Thymus (tissue), 11 donors: ENCODE measurements around the gene RUFY1. TPM values are rescaled to one million over a fixed set of nuclear protein-coding genes. Genes with fewer than 3 reads are reported as not detected.
A peak's percentile ranks its signal among the peaks of the same experiment; 100 is the strongest.
"Not testable (repeated sequence)": the region's sequence is repeated elsewhere in the genome, so short reads cannot be mapped to it uniquely, and the experiment has no call there.

ENCODE experiments used
- DNase-seq, 9 donors: peaks; one replicate each; pipeline ENCODE4 v3.0.0-alpha.2; 2013; ENCODE audit warnings: low spot score in 9 of 9, low read depth in 6 of 9, missing footprints in 1 of 9
- H3K27ac ChIP-seq, 2 donors: one replicate each; pipeline ENCODE4 v1.5.1; 2013; ENCODE audit warnings: control low read depth in 1 of 2, low read depth in 1 of 2, low read length in 1 of 2, mild to moderate bottlenecking in 1 of 2, moderate library complexity in 1 of 2
- H3K27me3 ChIP-seq, 2 donors: one replicate each; pipeline ENCODE4 v1.5.1; 2013; ENCODE audit warnings: low read length in 1 of 2; ENCODE audit not compliant: control insufficient read depth in 2 of 2, insufficient read depth in 1 of 2
- H3K36me3 ChIP-seq, 2 donors: one replicate each; pipeline ENCODE4 v1.5.1; 2013; ENCODE audit warnings: low read length in 1 of 2, mild to moderate bottlenecking in 1 of 2, moderate library complexity in 1 of 2; ENCODE audit not compliant: control insufficient read depth in 2 of 2, insufficient read depth in 2 of 2
- H3K4me1 ChIP-seq, 2 donors: one replicate each; pipeline ENCODE4 v1.5.1; 2013; ENCODE audit warnings: low read length in 2 of 2; ENCODE audit not compliant: control insufficient read depth in 2 of 2, insufficient read depth in 2 of 2
- H3K4me3 ChIP-seq, 2 donors: one replicate each; pipeline ENCODE4 v1.5.1; 2013; ENCODE audit warnings: low read length in 2 of 2, control low read depth in 1 of 2, mild to moderate bottlenecking in 1 of 2
- H3K9me3 ChIP-seq, 2 donors: one replicate each; pipeline ENCODE4 v1.5.1; 2013; ENCODE audit warnings: low read length in 1 of 2, mild to moderate bottlenecking in 1 of 2; ENCODE audit not compliant: control insufficient read depth in 2 of 2, insufficient read depth in 1 of 2
- WGBS: extraction: QIAGEN DNeasy Blood & Tissue Kit; methylation state at CpG from one replicate; pipeline ENCODE4 v1.1.7; 2013; 5-methylcytosine and 5-hydroxymethylcytosine counted together
- polyA plus RNA-seq: library from polyadenylated mRNA; stranded (reverse); fragments of 200-250 nt; gene quantifications from one replicate; pipeline ENCODE4 v1.2.3, GENCODE V29; 2013
- total RNA-seq: library from RNA; stranded (reverse); fragments of 120-200 nt; gene quantifications from one replicate; pipeline ENCODE4 v1.2.4, GENCODE V29; 2013
- donor health status: healthy.

The RUFY1 gene
- total and polyA plus RNA-seq, 2 donors: 31.5 to 40.9 TPM

DNA sequence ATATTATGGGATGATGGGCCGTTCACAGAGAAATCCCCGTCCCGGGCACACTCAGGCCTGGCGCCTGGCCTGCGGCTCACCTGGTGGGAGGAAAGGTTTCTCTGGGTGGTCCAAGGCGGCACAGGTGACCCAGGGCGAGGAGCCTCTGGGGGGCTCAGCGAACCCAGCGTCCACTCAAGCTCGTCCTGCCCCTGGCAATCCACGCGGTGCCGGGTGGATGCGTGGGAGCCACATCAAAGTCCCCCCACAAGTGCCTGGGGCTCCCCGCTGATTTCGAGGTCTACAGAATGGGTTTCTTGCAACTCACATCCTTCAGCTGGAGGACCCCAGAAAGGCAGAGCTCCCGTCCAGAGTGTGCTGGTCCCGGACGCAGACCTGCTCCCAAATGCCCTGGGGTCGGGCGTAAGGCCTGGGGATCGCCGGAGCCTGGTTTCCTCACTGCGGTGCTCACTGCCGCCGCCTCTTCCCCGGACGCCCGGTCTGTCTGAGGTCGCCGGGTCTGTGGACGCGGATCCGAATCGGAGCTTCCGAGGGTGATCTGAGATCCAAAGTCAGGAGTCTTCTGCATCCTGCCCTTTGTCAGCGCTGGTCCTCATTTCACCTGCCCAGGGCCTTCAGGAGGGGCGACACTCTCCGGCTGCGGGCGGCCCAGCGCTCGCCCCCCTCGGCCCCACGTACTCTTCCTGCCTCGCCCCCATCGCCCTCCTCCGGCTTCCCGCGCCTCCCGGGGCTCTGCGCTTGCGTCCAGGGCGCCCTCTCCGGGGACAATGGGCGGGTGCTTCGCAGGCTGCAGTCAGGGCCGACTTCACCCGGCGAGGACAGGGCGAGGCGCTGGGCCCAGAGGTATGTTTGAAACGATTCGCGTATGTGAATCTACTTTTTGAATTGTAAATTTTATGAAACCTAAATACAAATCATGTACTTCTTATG is 20.0 kb upstream of the RUFY1 start:
- Histone ChIP-seq H3K9me3 (peaks cover 0 to 6% of the 10 kb centered on the region in 2 donors), H3K27me3 (peaks cover 0 to 3% of the 10 kb centered on the region in 2 donors), H3K36me3 (no peaks in the 10 kb centered on the region), H3K4me1 (peaks cover 7 to 11% of the 10 kb centered on the region in 2 donors), H3K27ac (peak overlapping the region in 1 of 2 donors; percentile 36), H3K4me3 (peak overlapping the region; percentile 51 to 62)
- peak in 6 of 9 donors; percentile 52 to 84 (median 64) for DNase-seq
- 8% methylated on average over 65 of the region's 65 CpGs for WGBS

DNA sequence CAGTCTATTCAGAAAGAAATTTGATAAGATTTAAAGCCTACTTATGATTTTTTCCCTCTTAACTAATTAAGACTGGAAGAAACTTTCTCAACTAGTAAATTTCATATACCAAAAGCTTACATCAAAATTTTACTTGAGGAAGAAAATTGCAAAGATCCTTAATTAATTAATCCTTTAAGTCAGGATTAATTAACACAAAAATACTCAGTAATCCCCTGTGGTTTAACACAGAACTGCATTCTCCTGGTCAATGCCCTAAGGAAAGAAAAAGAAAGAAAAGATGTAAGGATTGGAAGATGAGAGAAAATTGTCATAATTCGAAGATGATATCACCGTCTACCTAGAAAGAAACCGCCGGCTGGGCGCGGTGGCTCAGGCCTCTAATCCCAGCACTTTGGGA is 17.3 kb upstream of the RUFY1 start:
- no peak for DNase-seq
- Histone ChIP-seq H3K4me1 (peaks cover 7 to 11% of the 10 kb centered on the region in 2 donors), H3K27ac (no peak overlapping the region), H3K9me3 (peaks cover 0 to 6% of the 10 kb centered on the region in 2 donors), H3K36me3 (no peaks in the 10 kb centered on the region), H3K27me3 (peaks cover 0 to 3% of the 10 kb centered on the region in 2 donors), H3K4me3 (no peak overlapping the region)
- WGBS: 92% methylated on average over 6 of the region's 6 CpGs

DNA sequence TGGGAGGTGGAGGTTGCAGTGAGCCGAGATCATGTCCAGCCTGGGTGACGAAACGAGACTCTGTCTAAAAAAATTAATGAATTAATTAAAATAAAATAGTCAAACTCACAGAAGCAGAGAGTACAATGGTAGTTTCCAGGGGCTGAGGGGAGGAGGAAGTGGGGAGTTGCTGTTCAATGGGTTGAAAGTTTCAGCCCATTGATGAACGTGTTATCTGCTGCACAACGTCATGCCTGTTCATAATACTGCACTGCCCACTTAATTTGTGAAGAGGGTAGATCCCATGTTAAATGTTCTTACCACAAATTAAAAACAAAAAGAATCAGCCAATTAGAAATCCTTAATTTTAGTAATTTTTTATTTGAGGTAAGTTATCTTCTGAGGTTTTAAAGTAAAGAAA is 16.4 kb upstream of the RUFY1 start:
- H3K9me3 ChIP-seq: peaks cover 0 to 6% of the 10 kb centered on the region in 2 donors
- 96% methylated on average over 5 of the region's 5 CpGs for WGBS
- H3K4me3 ChIP-seq: no peak overlapping the region
- H3K27ac ChIP-seq: no peak overlapping the region
- peaks cover 7 to 11% of the 10 kb centered on the region in 2 donors for H3K4me1 ChIP-seq
- no peaks in the 10 kb centered on the region for H3K36me3 ChIP-seq
- DNase-seq: no peak
- peaks cover 0 to 3% of the 10 kb centered on the region in 2 donors for H3K27me3 ChIP-seq

DNA sequence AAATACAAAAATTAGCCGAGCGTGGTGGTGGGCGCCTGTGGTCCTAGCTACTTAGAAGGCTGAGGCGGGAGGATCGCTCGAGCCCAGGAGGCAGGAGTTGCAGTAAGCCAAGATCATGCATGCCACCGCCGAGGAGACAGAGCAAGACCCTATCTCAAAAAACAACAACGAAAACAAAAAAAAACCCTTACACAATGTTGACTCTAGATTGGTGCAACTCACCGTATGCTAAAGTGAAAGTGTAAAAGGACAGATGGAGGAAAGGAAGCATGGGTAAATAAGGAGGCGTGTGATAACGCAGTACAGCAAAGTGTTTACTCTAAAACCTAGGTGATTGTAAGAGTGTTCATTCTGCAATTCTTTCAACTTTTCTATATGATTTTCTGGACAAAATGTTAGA is 15.9 kb upstream of the RUFY1 start:
- Histone ChIP-seq H3K27ac (no peak overlapping the region), H3K27me3 (peaks cover 0 to 3% of the 10 kb centered on the region in 2 donors)

DNA sequence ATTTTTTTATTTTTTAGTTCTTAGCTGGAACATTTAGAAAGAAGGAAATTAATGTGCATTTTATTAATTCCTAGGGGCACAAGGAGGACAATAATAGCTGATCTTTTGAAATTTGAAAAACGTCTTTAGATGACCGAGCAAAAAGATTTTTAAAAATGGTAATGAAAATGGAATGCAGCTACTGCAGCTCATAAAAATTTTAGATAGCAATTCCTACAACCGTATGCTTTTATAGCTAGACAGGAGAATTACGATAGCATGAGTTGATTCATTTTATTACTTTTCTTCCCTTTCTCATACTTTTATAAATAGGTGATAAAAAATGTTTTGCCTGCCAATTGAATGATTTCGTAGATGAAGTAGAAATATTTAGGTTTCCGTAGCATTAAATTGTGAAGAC is 13.7 kb upstream of the RUFY1 start:
- DNase-seq: no peak
- Histone ChIP-seq H3K36me3 (no peaks in the 10 kb centered on the region), H3K4me1 (no peaks in the 10 kb centered on the region), H3K4me3 (no peak overlapping the region), H3K27ac (no peak overlapping the region), H3K27me3 (no peaks in the 10 kb centered on the region), H3K9me3 (no peaks in the 10 kb centered on the region)
- WGBS: 98% methylated on average over 6 of the region's 6 CpGs

More for the DNA sequence above, 15.9 kb upstream of the RUFY1 start:
- Histone ChIP-seq H3K4me3 (no peak overlapping the region), H3K9me3 (peaks cover 0 to 6% of the 10 kb centered on the region in 2 donors), H3K36me3 (no peaks in the 10 kb centered on the region), H3K4me1 (peaks cover 7 to 11% of the 10 kb centered on the region in 2 donors)
- WGBS: 65% methylated on average over 12 of the region's 12 CpGs
- DNase-seq: no peak

DNA sequence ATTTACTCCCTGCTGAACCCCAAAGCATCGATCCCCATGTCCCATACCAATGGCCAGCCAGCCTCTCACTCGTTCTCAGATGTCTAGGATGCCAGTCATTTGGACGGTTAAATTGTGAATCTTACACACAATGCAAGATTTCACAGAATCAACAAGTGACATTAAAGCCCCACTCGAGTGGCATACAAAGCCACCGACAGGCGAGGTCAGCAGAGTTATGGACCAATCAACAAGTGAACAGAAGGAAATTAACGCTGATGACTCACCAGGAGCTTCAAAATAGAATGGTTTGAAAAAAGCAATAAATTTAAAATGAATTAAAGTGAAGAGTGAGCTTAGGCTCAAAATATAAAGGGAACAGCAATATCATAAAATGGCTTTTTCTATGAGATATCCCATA is 8.2 kb upstream of the RUFY1 start:
- Histone ChIP-seq H3K27me3 (no peaks in the 10 kb centered on the region), H3K36me3 (no peaks in the 10 kb centered on the region), H3K4me3 (no peak overlapping the region), H3K4me1 (peaks cover 2 to 3% of the 10 kb centered on the region in 2 donors), H3K9me3 (no peaks in the 10 kb centered on the region), H3K27ac (no peak overlapping the region)
- no peak for DNase-seq
- WGBS: 96% methylated on average over 7 of the region's 7 CpGs

DNA sequence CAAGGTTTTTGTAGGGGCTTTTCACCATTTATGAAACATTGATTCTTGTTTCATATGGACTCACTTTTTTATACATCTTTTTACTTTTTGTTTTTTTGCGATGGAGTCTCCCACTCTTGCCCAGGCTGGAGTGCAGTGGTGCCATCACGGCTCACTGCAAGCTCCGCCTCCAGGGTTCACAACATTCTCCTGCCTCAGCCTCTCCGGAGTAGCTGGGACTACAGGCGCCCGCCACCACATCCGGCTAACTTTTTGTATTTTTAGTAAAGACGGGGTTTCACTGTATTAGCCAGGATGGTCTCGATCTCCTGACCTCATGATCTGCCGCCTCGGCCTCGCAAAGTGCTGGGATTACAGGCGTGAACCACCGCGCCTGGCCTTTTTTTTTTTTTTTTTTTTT is 7.1 kb upstream of the RUFY1 start:
- not testable (repeated sequence) for H3K27ac ChIP-seq
- 97% methylated on average over 15 of the region's 15 CpGs for WGBS

DNA sequence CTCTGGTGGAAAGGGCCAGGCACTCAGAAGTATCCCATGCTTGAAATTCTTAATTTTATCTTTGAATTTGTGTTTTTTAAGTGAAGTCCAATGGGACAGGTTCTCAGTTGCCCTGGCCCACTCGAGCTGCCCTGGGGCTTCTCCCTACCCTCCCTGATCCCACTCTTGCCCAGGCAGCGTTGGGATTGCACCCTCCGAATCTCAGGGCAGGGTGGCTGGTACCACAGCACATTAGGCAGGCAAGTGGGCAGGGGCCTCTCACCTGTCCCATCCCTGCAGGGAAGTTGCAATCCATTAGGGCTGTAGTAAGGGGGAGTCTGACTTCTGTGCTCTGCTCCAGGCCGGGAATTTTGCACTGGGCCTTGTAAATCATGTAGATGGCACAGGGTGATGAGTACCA is 2.7 kb downstream of the RUFY1 start:
- Histone ChIP-seq H3K9me3 (no peaks in the 10 kb centered on the region), H3K4me1 (peaks cover 13 to 15% of the 10 kb centered on the region in 2 donors), H3K4me3 (no peak overlapping the region), H3K36me3 (peaks cover 0 to 7% of the 10 kb centered on the region in 2 donors), H3K27me3 (no peaks in the 10 kb centered on the region), H3K27ac (no peak overlapping the region)
- DNase-seq: no peak
- WGBS: 100% methylated on average over 4 of the region's 4 CpGs

More for the DNA sequence above, 7.1 kb upstream of the RUFY1 start:
- not testable (repeated sequence) for H3K4me3 ChIP-seq, H3K36me3 ChIP-seq, H3K9me3 ChIP-seq, DNase-seq, H3K27me3 ChIP-seq, H3K4me1 ChIP-seq

DNA sequence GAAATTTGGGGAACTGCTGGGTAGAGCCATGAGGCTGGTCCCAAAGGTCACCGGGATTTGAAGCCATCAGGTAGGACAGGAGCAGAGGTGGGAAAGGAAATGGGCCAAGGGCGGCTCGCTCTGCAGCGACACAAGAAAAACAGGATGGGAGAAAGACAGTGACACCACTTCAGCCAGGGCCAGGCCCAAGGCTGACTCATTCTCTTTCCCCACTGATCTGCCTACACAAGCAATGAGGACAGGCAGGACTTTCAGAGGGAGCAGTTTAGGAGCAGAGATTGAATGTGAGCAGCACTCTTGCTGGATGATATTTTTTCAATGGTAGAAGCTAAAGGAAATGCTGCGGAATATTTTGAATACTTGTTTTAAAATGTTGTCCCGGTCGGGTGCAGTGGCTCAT is 3.5 kb downstream of the RUFY1 start:
- Histone ChIP-seq H3K9me3 (no peaks in the 10 kb centered on the region), H3K27me3 (no peaks in the 10 kb centered on the region), H3K27ac (no peak overlapping the region), H3K4me3 (no peak overlapping the region), H3K4me1 (peaks cover 13 to 15% of the 10 kb centered on the region in 2 donors), H3K36me3 (peaks cover 0 to 7% of the 10 kb centered on the region in 2 donors)
- 89% methylated on average over 7 of the region's 7 CpGs for WGBS
- DNase-seq: no peak
